Stimulated activated CD4-positive, alpha-beta T cell treated with anti-CD3 and anti-CD28 coated beads, Interleukin-4, amount 100 ng/mL, for 4 hours (primary cell): ENCODE measurements around the gene WBP2NL.

Experiments used
- DNase-seq, 2 experiments: peaks; one replicate each; pipeline ENCODE4 v3.0.0-alpha.2; 2020

WBP2NL gene

DNA sequence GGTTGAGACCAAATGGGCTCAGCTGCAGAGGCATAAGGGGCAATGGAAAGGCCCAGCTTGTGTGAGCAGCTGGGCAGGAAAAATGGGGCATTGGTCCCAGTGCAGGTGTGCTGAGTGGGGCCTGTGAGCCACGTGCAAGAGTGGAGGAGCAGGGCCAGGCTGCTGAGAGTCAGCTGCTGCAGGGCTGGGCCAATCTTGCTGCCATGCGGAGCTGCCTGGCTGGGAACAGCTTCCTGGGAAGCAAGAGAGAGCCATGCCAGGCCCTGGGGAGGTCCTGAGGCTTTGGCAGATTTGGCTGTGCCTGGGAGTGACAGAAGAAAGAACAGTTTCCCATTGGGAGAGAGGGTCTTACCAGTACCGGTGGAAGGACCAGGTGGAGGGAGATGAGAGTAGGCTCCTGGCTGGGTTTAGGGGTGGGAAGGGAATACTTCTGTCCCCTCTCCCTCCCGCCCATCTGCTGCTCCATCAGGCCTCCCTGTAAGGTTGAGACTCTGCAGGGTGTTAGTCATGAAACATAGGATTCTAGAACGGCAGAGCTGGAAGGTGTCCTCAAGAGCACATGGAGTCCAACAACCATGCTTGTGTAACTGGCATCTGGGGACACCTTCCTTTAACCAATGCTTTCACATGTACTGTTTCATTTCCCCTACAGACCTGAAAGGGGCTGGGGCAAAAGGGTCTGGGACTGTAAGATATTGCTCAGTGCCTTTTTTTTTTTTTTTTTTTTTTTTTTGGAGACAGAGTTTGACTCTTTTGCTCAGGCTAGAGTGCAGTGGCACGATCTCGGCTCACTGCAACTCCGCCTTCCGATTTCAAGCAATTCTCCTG is 19.0 kb upstream of the WBP2NL start:
- DNase-seq = no peak

DNA sequence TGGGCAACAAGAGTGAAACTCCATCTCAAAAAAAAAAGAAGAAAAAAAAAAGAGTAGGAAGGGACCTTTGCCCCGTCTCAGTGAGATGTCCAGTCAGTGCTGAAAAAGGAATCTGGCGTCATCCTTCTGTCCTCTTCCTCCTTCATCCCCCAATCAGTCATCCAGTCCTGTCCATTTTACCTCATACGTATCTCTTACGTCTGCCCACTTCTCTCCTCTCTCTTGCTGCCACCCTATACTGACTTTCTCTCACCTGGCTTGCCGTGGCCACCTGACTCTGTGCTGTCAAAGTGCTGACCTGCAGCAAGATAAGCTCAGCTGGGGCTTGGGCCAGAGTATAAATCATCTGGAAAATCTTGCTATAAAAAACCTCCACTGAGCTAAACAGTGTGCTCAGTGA is 15.7 kb upstream of the WBP2NL start:
- no peak for DNase-seq

DNA sequence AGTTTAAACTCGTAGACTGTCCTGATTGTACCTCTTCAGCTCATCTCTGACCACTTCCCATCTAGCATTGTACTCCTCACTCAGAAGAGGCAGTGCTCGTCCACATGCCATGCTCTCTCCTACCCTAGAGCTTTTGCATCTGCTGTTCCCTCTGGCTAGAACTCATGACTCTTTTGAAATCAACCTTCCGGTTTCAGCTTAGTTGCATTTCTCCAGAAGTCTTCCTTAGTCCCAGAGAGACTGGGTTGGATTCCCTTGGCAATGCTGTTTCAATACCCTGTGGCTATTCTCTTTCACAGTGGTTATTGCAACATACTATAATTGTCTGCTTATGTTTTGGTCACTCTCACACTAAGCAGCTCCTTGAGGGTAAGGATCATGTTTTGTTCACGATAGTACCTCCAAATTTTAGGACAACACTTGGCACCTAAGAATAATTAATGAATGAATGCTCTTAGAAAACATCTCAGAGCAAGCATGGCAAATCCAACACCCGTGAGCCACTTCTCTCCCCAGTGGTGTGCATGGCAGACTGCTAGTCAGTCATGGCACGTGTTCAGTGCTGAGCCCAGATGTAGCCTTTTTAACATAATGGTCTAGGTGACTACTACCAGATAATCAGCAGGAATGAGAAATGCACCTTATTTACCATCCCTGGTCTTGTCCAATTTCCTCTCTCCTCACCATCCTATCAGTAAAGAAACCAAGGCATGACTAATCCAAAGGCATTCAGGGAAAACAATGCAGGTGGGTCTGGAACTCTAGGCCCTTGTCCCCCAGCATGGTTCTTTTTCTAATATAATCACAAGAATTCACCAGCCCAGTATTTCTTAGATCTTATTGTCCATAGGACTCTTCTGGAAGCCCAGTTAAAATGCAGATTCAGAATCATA is 14.8 kb upstream of the WBP2NL start:
- DNase-seq = no peak

DNA sequence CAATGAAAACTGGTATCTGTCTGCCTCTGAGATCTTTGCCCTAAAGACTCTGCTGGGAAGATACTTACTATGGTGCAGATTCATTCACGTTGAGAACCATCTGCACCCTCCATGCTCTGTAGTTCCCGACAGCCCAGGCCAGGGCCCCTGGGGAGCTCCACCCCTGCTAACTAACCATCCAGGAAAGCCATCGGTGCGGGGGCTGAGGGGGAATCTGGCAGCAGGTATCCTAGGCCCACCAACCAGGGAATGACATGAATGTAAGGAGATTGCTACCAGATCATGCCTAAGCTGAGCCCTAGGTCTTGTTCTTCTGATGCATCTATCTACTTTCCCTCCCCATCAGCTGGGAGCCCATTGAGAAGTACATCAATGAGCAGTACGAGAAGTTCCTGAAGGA is 11.3 kb upstream of the WBP2NL start:
- DNase-seq = no peak

DNA sequence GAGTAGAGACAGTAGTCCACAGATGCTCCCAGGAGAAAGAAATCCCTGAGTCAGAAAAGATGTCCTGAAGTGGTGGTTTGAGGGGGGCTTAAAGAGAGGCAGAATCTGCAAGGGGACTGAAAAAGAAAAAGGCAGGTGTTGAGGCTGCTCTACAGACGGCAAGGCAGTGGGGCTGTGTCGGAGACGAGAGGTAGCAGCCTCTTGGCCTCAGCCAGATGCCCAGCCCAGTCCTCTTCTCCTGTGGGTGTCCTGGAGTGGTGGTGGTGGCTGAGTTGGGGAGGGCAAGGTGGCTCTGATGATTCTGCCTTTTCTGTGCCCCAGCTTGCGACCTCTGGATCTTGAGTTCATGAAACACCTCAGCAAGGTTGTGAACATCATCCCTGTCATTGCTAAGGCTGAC is 9.3 kb upstream of the WBP2NL start:
- no peak for DNase-seq

DNA sequence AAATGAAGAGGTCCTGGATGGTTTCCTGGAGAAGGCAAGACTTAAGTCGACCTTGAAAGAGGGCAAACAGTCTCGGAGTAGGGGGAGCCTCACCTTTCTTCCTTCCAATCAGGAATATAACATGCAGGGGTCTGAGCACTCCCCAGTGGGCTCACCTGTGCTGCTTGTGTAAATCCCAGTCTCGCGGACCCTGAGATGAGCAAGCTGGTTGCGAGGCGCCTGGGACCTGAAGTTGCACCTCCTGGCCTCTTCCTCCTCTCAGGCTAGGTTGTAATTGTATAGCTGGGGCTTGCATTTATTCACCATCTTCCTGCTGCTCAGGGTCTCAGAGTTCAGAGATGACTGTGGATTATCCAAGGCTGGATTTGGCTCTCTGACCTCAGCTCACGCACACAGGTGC is 7.5 kb upstream of the WBP2NL start:
- DNase-seq = no peak

DNA sequence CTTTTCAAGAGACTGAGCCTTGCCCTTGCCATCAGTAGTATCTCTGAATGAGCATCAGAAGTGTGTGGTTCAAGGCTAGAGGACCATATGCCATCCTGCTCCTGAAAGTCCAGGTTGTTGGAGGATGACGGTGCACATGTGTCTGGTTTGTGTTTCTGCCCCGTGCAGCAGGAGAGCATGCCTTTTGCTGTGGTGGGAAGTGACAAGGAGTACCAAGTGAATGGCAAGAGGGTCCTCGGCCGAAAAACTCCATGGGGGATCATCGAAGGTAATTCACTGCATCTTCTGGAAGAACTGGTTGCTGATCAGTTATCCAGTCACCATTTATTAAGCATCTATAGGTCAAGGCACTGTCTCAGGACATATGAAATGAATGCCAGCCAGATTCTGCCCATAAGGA is 6.1 kb upstream of the WBP2NL start:
- DNase-seq = no peak

DNA sequence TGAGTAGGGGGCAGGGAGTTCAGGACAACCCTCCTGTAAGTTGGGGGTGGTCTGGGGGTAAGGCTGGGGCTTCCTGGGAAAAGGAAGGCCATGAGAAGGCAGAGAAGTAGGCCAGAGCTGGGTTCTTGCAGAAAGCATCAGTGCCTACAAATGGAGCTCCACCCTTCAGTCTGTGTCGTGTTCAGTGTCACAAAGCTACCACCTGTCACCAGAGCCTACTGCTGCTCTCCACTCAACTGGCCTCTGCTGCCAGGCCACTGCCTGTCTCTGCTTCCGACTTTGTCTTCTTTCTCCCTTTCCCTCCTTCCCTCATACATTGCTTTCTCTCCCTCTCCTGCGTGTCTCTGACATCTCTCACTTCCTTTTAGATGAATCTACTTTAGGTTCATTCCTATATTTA is 3.4 kb upstream of the WBP2NL start:
- DNase-seq = no peak

DNA sequence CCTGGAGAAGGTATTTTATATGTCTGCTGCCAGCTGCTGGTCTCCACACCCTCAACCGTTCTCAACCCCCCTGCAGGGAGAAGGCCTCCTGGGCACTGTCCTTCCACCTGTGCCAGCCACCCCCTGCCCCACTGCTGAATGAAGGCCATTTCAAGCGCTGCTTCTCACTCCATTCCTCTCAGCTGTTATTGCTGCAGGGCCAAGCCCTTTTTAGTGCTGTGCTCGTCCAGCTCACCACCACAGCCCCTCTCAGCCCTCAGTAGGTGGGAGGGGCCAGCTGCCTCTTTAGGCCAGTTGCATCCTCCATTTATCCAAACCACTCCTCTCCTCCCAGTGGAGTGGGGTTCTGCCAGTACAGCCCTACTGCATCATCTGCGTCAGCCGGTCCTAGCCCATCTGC is 1.8 kb upstream of the WBP2NL start:
- DNase-seq = no peak

DNA sequence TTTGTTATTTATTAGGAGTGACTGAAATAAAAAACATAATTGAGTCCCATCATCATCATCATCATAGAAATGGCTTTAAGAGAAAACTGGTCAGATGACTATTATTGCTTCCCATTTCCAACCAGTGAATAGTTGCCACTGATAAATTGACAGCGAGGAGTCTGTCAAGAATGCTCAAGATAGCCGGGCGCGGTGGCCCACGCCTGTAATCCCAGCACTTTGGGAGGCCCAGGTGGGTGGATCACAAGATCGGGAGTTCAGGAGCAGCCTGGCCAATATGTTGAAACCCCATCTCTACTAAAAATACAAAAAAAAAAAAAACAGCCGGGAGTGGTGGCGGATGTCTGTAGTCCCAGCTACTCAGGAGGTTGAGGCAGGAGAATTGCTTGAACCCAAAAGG is 1.9 kb downstream of the WBP2NL start:
- DNase-seq = no peak

DNA sequence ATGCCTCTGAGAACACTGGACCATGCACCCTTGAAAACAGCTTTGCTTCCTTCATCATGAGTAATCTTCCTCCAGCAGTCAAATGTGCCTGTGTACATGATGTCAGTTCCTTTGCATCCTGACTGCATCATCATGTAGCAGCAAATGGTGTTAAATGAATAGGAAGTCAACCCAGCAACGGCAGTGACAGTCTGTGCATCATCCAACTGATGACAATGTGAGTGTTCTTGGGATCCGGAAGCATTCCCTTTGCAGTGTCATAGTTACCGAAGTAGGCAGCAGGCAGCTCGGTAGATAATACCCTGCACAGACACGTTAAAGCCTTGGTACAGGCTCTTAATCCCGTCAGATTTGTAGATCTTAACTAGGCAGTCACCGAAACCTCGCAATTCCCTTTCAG is 2.5 kb downstream of the WBP2NL start:
- no peak for DNase-seq

DNA sequence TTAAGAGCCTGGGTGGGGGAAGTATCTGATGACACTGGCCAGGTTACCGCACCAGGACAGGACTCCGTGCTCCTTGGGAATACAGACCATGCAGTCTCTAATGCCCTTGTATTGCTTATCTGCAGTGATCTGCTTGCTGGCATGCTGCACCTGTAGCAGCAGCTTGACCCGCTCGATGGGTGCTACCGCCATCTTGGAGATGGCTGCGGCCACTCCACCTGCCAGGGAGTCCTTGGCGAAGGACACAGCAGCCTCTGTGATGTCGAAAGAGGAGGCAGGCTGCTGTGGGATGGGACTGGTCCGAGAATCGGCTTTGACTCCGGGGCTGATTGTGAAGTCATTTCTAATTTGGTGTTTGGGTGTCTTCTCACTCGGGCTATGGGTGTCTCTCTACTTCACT is 3.1 kb downstream of the WBP2NL start:
- DNase-seq = no peak

DNA sequence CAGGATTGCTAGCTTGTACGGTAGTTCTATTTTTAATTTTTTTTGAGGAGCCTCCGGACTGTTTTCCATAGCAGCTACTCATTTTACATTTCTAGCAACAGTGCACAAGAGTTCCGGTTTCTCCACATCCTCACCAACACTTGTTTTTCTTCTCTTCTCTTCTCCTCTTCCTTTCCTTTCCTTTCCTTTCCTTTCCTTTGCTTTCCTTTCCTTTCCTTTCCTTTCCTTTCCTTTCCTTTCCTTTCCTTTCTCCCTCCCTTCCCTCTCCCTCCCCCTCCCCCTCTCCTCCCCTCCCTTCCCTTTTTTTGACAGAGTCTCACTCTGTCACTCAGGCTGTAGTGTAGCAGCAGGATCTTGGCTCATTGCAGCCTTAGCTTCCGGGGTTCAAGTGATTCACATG is 9.3 kb downstream of the WBP2NL start:
- DNase-seq = no peak

DNA sequence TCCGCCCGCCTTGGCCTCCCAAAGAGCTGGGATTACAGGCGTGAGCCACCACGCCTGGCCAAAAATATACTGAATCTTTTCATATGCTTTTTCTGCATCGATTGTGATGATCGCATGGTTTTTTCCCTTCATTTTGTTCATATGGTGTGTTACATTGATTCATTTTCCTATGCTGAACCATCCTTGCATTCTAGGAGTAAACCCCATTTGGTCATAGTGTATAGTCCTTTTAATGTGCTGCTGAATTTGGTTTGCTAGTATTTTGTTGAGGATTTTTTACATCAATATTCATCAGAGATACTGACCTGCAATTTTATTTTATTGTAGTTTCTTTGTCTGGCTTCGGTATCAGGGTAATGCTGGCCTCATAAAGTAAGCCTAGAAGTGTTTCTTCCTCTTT is 12.2 kb downstream of the WBP2NL start:
- DNase-seq = no peak

DNA sequence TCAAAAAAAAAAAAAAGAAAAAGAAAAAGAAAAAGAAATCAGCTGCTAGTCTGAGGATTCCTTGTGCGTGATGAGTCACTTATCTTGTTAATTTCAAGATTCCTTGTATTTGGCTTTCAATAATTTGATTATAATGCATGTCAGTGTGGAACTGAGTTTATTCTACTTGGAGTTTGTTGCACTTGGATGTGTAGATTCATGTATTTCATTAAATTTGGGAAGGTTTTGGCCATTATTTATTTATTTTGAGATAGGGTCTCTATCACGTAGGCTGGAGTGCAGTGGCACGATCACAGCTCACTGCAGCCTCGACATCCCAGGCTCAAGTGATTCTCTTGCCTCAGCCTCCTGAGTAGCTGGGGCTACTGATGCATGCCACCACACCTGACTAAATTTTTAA is 14.8 kb downstream of the WBP2NL start:
- no peak for DNase-seq

DNA sequence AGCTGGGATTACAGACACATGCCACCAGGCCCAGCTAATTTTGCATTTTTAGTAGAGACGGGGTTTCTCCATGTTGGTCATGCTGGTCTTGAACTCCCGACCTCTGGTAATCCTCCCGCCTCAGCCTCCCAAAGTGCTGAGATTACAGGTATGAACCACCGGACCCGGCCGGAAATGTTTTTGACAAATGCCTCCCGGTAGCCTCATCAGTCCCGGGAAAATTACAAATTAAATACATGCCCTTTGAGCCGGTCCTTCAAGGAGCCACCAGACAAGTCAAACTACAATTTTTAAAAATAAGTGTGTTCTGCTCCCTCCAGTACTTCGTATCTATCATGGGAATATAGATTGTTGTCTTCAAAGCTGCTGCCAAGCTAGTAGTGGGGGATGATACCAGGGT is 17.5 kb downstream of the WBP2NL start:
- no peak for DNase-seq

DNA sequence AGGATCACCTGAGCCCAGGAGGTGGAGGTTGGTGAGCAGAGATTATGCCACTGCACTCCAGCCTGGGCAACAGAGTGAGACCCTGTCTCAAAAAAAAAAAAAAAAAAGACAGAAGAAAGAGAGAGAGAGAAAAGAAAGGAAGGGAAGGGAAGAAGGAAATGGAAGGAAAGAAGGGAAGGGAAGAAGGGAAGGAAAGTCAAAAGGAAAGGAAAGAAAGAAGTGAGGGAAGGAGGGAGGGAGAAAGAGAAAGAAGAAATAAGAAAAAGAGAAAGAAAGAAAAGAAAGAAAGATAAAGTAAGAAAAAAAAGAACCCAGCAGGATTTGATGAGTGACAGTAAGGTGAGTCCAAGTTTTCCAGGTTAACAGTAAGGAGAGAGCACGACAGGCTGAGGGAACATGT is 19.6 kb downstream of the WBP2NL start:
- DNase-seq = no peak

DNA sequence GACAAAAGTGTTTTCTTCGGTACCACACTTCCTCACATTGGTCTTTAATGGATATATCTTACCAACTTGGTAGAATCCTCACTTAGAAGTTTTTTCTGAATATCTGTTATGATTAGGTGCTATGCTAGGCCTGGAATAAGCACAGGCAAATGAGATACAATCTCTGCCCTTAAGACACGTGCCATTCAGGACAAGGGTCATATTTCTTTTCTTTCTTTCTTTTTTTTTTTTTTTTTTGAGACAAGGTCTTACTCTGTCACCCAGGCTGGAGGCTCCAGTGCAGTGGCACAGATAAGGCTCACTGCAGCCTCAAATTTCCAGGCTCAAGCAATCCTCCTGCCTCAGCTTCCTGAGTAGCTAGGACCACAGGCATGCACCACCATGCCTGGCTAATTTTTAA is 23.0 kb downstream of the WBP2NL start:
- DNase-seq = no peak

DNA sequence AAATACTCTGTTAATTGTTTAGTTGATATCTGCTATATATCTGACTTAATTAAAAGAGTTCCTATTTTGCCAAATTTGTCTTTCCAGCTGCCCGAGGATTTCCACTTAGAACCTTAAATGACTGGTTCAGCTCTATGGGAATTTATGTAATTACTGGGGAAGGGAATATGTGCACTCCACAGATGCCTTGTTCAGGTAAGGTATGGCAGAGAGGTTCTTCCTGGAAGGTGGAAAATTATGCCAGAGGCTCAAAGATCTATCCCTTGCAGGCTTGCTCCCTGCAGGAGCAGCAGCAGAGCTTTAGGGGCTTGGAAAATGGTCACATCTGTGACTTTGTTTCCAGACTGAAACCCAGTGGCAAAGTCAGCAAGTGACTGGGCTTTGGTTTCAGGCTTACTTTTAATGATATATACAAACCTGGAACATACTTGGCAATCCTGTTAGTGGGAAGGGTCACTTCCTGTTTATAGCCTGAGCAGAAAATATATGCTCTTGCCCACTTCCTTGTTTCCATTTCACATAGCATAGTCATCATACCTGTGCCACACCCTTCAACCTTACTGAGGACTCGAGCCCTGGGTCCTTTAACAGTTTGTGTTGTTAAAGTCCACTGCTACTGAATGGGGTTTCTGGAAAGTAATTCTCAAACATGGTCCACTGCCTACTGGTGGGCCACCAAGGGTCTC is 23.7 kb downstream of the WBP2NL start:
- no peak for DNase-seq

DNA sequence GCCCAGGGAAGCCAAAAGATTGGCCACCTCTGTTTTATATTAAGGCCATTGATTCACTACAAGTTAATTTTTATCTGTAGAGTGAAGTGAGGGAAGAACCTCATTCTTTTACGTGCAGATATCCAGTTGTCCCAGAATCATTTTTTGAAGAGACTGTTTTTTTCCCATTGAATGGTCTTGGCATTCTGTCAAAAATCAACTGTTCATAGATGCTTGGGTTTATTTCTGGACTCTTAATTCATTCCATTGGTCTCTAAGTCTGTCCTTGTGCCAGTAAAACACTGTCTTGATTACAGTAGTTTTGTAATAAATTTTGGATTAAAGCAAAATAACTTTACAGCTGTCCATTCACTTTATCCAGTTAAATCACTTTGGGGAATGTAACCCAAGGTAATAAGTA is 26.8 kb downstream of the WBP2NL start:
- no peak for DNase-seq

DNA sequence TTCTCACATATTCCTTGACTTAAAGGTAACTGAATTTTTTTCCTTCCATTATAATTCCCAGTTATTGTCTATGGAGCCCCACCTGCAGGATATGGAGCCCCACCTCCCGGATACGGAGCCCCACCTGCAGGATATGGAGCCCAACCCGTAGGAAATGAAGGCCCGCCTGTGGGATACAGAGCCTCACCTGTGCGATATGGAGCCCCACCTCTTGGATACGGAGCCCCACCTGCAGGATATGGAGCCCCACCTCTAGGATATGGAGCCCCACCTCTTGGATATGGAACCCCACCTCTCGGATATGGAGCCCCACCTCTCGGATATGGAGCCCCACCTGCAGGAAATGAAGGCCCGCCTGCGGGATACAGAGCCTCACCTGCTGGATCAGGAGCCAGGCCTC is 28.1 kb downstream of the WBP2NL start:
- no peak for DNase-seq

DNA sequence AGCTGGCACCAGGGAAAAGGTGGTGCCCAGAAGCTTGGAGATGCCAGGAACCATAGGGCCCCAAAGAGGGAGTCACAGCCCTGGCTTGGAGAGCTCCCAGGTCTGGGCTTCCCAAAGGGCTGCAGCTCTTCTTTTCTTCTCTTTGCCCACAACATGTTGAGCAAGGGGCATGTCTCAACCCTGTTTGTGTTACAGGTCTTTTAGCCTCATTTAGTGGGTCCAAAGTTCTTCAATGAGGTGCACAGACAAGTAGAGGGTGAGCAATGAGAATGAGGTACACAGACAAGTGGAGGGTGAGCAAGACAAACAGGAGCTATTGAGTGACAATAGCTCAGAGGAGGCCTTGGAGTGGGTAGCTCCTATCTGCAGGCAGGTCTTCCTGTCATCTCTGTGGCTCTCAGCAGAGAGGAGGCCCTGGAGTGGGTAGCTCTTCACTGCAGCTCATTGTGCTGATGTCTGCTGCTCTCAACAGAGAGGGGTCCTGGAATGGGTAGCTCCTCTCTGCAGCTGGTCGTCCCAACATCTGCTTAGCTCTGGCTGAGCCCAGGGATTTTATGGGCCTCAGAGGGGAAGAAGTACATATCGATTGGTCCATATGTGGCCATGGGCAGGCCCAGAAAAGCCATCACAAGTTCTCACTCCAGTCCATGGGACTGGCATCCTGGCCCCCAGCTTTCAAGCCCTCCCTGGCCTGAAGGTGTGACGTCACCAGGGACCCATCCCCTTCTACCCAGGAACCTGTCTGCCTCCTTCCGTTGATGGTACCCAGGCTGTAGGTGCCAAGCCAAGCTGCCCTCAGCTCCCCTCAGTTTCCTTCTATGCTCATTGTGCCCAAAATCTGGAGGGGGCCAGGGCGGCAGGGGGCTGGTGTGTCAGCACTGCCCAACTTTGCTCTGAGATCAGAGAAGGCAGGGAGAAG is 34.9 kb downstream of the WBP2NL start:
- DNase-seq = no peak

DNA sequence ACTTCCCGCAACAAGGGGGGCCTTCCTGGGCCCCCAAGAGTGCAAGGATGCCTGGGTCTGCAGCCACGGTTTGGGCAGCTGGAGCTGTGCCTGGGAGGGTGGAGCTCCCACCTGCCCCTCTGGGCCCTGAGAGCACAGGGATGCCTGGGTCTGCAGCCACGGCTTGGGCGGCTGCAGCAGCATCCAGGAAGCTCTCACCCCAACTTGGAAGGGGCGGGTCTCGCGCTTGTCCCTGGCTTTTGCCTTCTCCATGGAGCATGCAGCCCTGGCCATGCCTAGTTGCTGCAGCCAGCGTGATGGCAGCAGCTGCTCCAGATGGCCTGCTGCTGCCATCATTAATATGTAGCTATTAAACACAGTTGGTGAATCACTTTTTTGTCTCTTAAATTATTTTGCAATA is 36.7 kb downstream of the WBP2NL start:
- no peak for DNase-seq
